Fibroblast of lung (primary cell): ENCODE measurements around the gene TSC1.

Source experiments
- CTCF ChIP-seq, 2 donors: IDR thresholded peaks in 1 of 2; conservative IDR thresholded peaks in 1 of 2; 1 replicate in 1 of 2; 2 replicates in 1 of 2; pipeline ENCODE4 v1.5.1; 2011 to 2012; ENCODE audit warnings: low read length in 2 of 2, control low read depth in 1 of 2, inconsistent platforms in 1 of 2, low read depth in 1 of 2, mild to moderate bottlenecking in 1 of 2
- EZH2 ChIP-seq: IDR thresholded peaks from 2 replicates; pipeline ENCODE4 v1.5.1; 2012; ENCODE audit warnings: low read length, control low read depth, mild to moderate bottlenecking; ENCODE audit errors: missing control alignments

GRCh38 chr9:132986640-132987620 is 42.5 kb upstream of the TSC1 start:
- TF ChIP-seq EZH2 (no peak), CTCF (conservative IDR thresholded peaks at IDR 0.05 in 1 of 2, IDR thresholded peaks at IDR 0.05 in 1 of 2; ENCODE audit: low read depth in 1 of 2, low read length in 2 of 2) (no peak)
